KOPT-K1 (cell line): ENCODE data around the gene DLX3.

Experiments
- H3K27ac ChIP-seq: fragments of 200-600 bp; sonication (generic); 2 replicates; pipeline ENCODE4 v1.5.1; 2016; ENCODE audit warnings: antibody characterized with exemption, mild to moderate bottlenecking, low read depth, low read length; ENCODE audit not compliant: poor library complexity, severe bottlenecking
- H3K36me3 ChIP-seq: fragments of 200-600 bp; sonication (generic); 2 replicates; pipeline ENCODE4 v1.5.1; 2017; ENCODE audit warnings: antibody characterized with exemption, mild to moderate bottlenecking, low read length, moderate library complexity; ENCODE audit not compliant: insufficient read depth
- H3K9me3 ChIP-seq: fragments of 200-600 bp; sonication (generic); 2 replicates; pipeline ENCODE4 v1.5.1; 2017; ENCODE audit warnings: antibody characterized with exemption, low read length, mild to moderate bottlenecking; ENCODE audit not compliant: insufficient read depth, poor library complexity, severe bottlenecking

The DLX3 gene

GRCh38 chr17:49964303-49964768 is 30.7 kb downstream of the DLX3 start:
- H3K36me3 ChIP-seq, result no peaks in the 10 kb centered on the region
- H3K27ac ChIP-seq, result no peak overlapping the region
- H3K9me3 ChIP-seq, result no peaks in the 10 kb centered on the region

GRCh38 chr17:49963626-49964302 is 31.3 kb downstream of the DLX3 start:
- H3K27ac ChIP-seq, result no peak overlapping the region
- H3K9me3 ChIP-seq, result no peaks in the 10 kb centered on the region
- no peaks in the 10 kb centered on the region for H3K36me3 ChIP-seq

GRCh38 chr17:49963309-49963625 is 31.8 kb downstream of the DLX3 start:
- Histone ChIP-seq H3K9me3 (no peaks in the 10 kb centered on the region), H3K27ac (no peak overlapping the region), H3K36me3 (no peaks in the 10 kb centered on the region)

GRCh38 chr17:49962599-49963308 is 32.3 kb downstream of the DLX3 start:
- no peak overlapping the region for H3K27ac ChIP-seq

GRCh38 chr17:49959183-49959935 is 35.7 kb downstream of the DLX3 start:
- H3K9me3 ChIP-seq, result no peaks in the 10 kb centered on the region
- H3K27ac ChIP-seq, result no peak overlapping the region
- no peaks in the 10 kb centered on the region for H3K36me3 ChIP-seq

More at GRCh38 chr17:49962599-49963308, 32.3 kb downstream of the DLX3 start:
- Histone ChIP-seq H3K9me3 (no peaks in the 10 kb centered on the region), H3K36me3 (no peaks in the 10 kb centered on the region)

- H3K9me3 ChIP-seq, result no peaks in the 10 kb centered on the region
- no peaks in the 10 kb centered on the region for H3K36me3 ChIP-seq
- H3K27ac ChIP-seq, result no peak overlapping the region
These were observed 36.3 kb downstream of the DLX3 start for GRCh38 chr17:49958723-49959122.

GRCh38 chr17:49957350-49957749 is 37.7 kb downstream of the DLX3 start:
- Histone ChIP-seq H3K9me3 (no peaks in the 10 kb centered on the region), H3K27ac (no peak overlapping the region), H3K36me3 (no peaks in the 10 kb centered on the region)

GRCh38 chr17:49956780-49957179 is 38.2 kb downstream of the DLX3 start:
- H3K36me3 ChIP-seq, result no peaks in the 10 kb centered on the region
- H3K9me3 ChIP-seq, result no peaks in the 10 kb centered on the region
- no peak overlapping the region for H3K27ac ChIP-seq

- H3K27ac ChIP-seq, result no peak overlapping the region
- H3K9me3 ChIP-seq, result no peaks in the 10 kb centered on the region
- H3K36me3 ChIP-seq, result no peaks in the 10 kb centered on the region
These were observed 39.9 kb downstream of the DLX3 start for GRCh38 chr17:49955157-49955556.

- no peak overlapping the region for H3K27ac ChIP-seq
- no peaks in the 10 kb centered on the region for H3K36me3 ChIP-seq
- no peaks in the 10 kb centered on the region for H3K9me3 ChIP-seq
These were observed 42.0 kb downstream of the DLX3 start for GRCh38 chr17:49952912-49953497.

GRCh38 chr17:49952209-49952911 is 42.7 kb downstream of the DLX3 start:
- Histone ChIP-seq H3K36me3 (no peaks in the 10 kb centered on the region), H3K27ac (no peak overlapping the region), H3K9me3 (no peaks in the 10 kb centered on the region)

- Histone ChIP-seq H3K27ac (no peak overlapping the region), H3K9me3 (no peaks in the 10 kb centered on the region), H3K36me3 (no peaks in the 10 kb centered on the region)
These were observed 43.5 kb downstream of the DLX3 start for GRCh38 chr17:49951362-49952082.

- H3K9me3 ChIP-seq, result no peaks in the 10 kb centered on the region
- H3K36me3 ChIP-seq, result no peaks in the 10 kb centered on the region
- H3K27ac ChIP-seq, result no peak overlapping the region
These were observed 45.4 kb downstream of the DLX3 start for GRCh38 chr17:49949634-49950033.

- H3K9me3 ChIP-seq, result no peaks in the 10 kb centered on the region
- no peak overlapping the region for H3K27ac ChIP-seq
- no peaks in the 10 kb centered on the region for H3K36me3 ChIP-seq
These were observed 48.0 kb downstream of the DLX3 start for GRCh38 chr17:49946964-49947584.
